K562 (cell line): ENCODE results near the gene FASTKD1. TPM values are rescaled to one million over a fixed set of nuclear protein-coding genes. Genes with fewer than 3 reads are reported as not detected.

ENCODE experiments used
- ERF ChIP-seq: fragments of 450-650 bp; formaldehyde crosslinking; IDR thresholded peaks from 2 replicates; pipeline ENCODE4 v1.4.0; 2020; ENCODE audit warnings: mild to moderate bottlenecking, mixed read lengths
- KDM2B ChIP-seq: fragments of 250-450 bp; sonication (Bioruptor Pico); IDR thresholded peaks from 2 replicates; pipeline ENCODE4 v1.8.0; 2021; ENCODE audit warnings: mild to moderate bottlenecking, moderate library complexity
- LEF1 ChIP-seq: fragments of 450-650 bp; IDR thresholded peaks from 2 replicates; pipeline ENCODE4 v1.6.1; 2016; ENCODE audit warnings: mild to moderate bottlenecking
- MCM3 ChIP-seq: fragments of 450-650 bp; IDR thresholded peaks from 2 replicates; pipeline ENCODE4 v1.6.1; 2016
- NFXL1 ChIP-seq: fragments of 450-650 bp; formaldehyde crosslinking; IDR thresholded peaks from 2 replicates; pipeline ENCODE4 v1.4.0; 2021; ENCODE audit warnings: mild to moderate bottlenecking
- PCBP2 ChIP-seq: fragments of 200-400 bp; formaldehyde crosslinking; IDR thresholded peaks from 2 replicates; pipeline ENCODE4 v1.6.1; 2018; ENCODE audit warnings: low read length, low read depth, mild to moderate bottlenecking, moderate library complexity; ENCODE audit not compliant: poor library complexity, severe bottlenecking
- SMC3 ChIP-seq: conservative IDR thresholded peaks from 2 replicates; pipeline ENCODE4 v1.6.1; 2011; ENCODE audit warnings: low read depth, low read length, improper control_type of control experiment; ENCODE audit not compliant: insufficient read depth
- SREBF1 ChIP-seq: fragments of 150-350 bp; IDR thresholded peaks from 2 replicates; pipeline ENCODE4 v1.6.1; 2014; ENCODE audit warnings: antibody characterized with exemption, low read depth, low read length, borderline replicate concordance
- TAF15 ChIP-seq: fragments of 200-400 bp; formaldehyde crosslinking; IDR thresholded peaks from 2 replicates; pipeline ENCODE4 v1.6.1; 2017; ENCODE audit warnings: mild to moderate bottlenecking, low read depth, low read length, moderate library complexity
- TEAD1 ChIP-seq, 2 experiments: fragments of 450-650 bp in 1 of 2; sonication (generic) in 1 of 2; formaldehyde crosslinking; IDR thresholded peaks; 2 replicates each; pipeline versions ENCODE4 v1.4.0 to v1.8.0; 2020 to 2022; ENCODE audit warnings: mild to moderate bottlenecking in 2 of 2, missing genetic modification reagents in 1 of 2
- TSC22D4 ChIP-seq: fragments of 450-650 bp; IDR thresholded peaks from 2 replicates; pipeline ENCODE4 v1.6.1; 2016; ENCODE audit warnings: missing genetic modification characterization, missing biosample characterization, control low read depth
- ZNF444 ChIP-seq: fragments of 250-450 bp; sonication (Bioruptor Pico); IDR thresholded peaks from 2 replicates; pipeline ENCODE4 v1.4.0; 2020; ENCODE audit warnings: mild to moderate bottlenecking, moderate library complexity
- ZNF589 ChIP-seq: fragments of 200-800 bp; sonication (Bioruptor generic); IDR thresholded peaks from 2 replicates; pipeline ENCODE4 v1.6.1; 2016; ENCODE audit warnings: low read depth, missing genetic modification characterization, missing compliant biosample characterization
- ZNF592 ChIP-seq: fragments of 450-650 bp; IDR thresholded peaks from 2 replicates; pipeline ENCODE4 v1.6.1; 2017; ENCODE audit warnings: antibody characterized with exemption, mild to moderate bottlenecking
- ZNF766 ChIP-seq: fragments of 200-800 bp; sonication (Bioruptor generic); conservative IDR thresholded peaks from 2 replicates; pipeline ENCODE4 v1.6.1; 2016; ENCODE audit warnings: missing genetic modification characterization, missing compliant biosample characterization
- ZNF780A ChIP-seq: fragments of 250-450 bp; sonication (Bioruptor Pico); IDR thresholded peaks from 2 replicates; pipeline ENCODE4 v1.5.0; 2021; ENCODE audit warnings: mild to moderate bottlenecking
- polyA plus RNA-seq, 8 experiments: library from polyadenylated mRNA; depleted of rRNA in 4 of 8; stranded (reverse) in 5 of 8; unstranded in 3 of 8; fragments of >200 nt; fragmentation: Nextera tagmentation in 2 of 8; fragmentation: Illumina TruSeq in 1 of 8; extraction: Ambion mirVana in 2 of 8; extraction: Trizol in 1 of 8; gene quantifications; 2 replicates each; pipeline versions ENCODE4 v1.2.1 to v1.2.3, GENCODE V29; 2011 to 2014; ENCODE audit warnings: inconsistent platforms in 1 of 8, missing spikeins in 1 of 8
- total RNA-seq, 7 experiments: library from RNA; depleted of rRNA in 6 of 7; stranded (reverse); fragments of >200 nt in 6 of 7; fragmentation: Illumina TruSeq in 2 of 7; extraction: Trizol in 2 of 7; gene quantifications; 2 replicates each; pipeline versions ENCODE4 v1.2.1 to v1.2.3, GENCODE V29; 2011 to 2021; ENCODE audit warnings: low replicate concordance in 1 of 7
- TF ChIP-seq, protein P1 (sequence below): fragments of 250-450 bp; sonication (Bioruptor Pico); IDR thresholded peaks from 2 replicates; pipeline ENCODE4 v1.8.0; 2022; ENCODE audit warnings: moderate library complexity, mild to moderate bottlenecking, inconsistent platforms
- TF ChIP-seq, protein P2 (sequence below): sonication (generic); formaldehyde crosslinking; IDR thresholded peaks from 2 replicates; pipeline ENCODE4 v1.8.1; 2023; ENCODE audit warnings: missing genetic modification reagents, mild to moderate bottlenecking, borderline replicate concordance

FASTKD1 gene
- total and polyA plus RNA-seq, 9 of the 15 experiments (the other 6 are each of a cell fraction or from before 2014, with no cell fraction given): 63.5 to 134 (median 119) TPM

DNA sequence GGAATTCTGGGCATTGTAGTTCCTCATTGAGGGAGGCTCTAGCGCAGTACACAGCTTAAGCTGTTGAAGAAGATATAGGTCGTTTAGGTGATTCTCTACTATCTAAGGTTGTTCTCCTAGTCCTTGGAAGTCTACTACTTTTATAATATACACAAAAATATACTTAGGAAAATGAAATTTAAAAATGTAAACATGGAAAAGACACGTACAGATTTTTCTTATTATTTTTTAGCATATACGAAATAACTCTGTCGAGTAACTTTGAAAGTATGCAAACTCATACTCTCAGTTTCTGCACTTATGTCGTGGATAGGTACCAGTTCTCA lies 272 bp upstream of the FASTKD1 start (continued):
- TF ChIP-seq ZNF766: no peak
- no peak for TF ChIP-seq NFXL1 (CRISPR knock-in tag)
- no peak for TF ChIP-seq ZNF592
- TF ChIP-seq, protein P1, sequence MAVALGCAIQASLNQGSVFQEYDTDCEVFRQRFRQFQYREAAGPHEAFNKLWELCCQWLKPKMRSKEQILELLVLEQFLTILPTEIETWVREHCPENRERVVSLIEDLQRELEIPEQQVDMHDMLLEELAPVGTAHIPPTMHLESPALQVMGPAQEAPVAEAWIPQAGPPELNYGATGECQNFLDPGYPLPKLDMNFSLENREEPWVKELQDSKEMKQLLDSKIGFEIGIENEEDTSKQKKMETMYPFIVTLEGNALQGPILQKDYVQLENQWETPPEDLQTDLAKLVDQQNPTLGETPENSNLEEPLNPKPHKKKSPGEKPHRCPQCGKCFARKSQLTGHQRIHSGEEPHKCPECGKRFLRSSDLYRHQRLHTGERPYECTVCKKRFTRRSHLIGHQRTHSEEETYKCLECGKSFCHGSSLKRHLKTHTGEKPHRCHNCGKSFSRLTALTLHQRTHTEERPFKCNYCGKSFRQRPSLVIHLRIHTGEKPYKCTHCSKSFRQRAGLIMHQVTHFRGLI (CRISPR knock-in tag): no peak
- TF ChIP-seq, protein P2, sequence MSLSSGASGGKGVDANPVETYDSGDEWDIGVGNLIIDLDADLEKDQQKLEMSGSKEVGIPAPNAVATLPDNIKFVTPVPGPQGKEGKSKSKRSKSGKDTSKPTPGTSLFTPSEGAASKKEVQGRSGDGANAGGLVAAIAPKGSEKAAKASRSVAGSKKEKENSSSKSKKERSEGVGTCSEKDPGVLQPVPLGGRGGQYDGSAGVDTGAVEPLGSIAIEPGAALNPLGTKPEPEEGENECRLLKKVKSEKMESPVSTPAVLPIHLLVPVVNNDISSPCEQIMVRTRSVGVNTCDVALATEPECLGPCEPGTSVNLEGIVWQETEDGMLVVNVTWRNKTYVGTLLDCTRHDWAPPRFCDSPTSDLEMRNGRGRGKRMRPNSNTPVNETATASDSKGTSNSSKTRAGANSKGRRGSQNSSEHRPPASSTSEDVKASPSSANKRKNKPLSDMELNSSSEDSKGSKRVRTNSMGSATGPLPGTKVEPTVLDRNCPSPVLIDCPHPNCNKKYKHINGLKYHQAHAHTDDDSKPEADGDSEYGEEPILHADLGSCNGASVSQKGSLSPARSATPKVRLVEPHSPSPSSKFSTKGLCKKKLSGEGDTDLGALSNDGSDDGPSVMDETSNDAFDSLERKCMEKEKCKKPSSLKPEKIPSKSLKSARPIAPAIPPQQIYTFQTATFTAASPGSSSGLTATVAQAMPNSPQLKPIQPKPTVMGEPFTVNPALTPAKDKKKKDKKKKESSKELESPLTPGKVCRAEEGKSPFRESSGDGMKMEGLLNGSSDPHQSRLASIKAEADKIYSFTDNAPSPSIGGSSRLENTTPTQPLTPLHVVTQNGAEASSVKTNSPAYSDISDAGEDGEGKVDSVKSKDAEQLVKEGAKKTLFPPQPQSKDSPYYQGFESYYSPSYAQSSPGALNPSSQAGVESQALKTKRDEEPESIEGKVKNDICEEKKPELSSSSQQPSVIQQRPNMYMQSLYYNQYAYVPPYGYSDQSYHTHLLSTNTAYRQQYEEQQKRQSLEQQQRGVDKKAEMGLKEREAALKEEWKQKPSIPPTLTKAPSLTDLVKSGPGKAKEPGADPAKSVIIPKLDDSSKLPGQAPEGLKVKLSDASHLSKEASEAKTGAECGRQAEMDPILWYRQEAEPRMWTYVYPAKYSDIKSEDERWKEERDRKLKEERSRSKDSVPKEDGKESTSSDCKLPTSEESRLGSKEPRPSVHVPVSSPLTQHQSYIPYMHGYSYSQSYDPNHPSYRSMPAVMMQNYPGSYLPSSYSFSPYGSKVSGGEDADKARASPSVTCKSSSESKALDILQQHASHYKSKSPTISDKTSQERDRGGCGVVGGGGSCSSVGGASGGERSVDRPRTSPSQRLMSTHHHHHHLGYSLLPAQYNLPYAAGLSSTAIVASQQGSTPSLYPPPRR (CRISPR knock-in tag): 0 out of 2 replicates have a peak, but pooled peaks have one; percentile 12
- TF ChIP-seq TAF15: no peak
- TF ChIP-seq ERF: no peak
- no peak for TF ChIP-seq MCM3
- no peak for TF ChIP-seq LEF1
- no peak for TF ChIP-seq TEAD1 (CRISPR knock-in tag; IDR thresholded peaks at IDR 0.05)
- TF ChIP-seq TSC22D4 (tag): no peak
- no peak; the same call in 1 of the 2 replicates for TF ChIP-seq ZNF589 (CRISPR knock-in tag)
- TF ChIP-seq KDM2B: no peak
- no peak for TF ChIP-seq SREBF1
- TF ChIP-seq ZNF780A (CRISPR knock-in tag): no peak
- no peak for TF ChIP-seq ZNF444 (CRISPR knock-in tag)
- no peak for TF ChIP-seq PCBP2
- TF ChIP-seq SMC3: no peak
